Dedifferentiated amniotic fluid mesenchymal stem cell (primary cell): ENCODE data around the gene TAF8.
A peak's percentile ranks its signal among the peaks of the same experiment; 100 is the strongest.

Source experiments
- DNase-seq: peaks from one replicate; pipeline ENCODE4 v3.0.0-alpha.2; 2016; ENCODE audit errors: extremely low spot score

The TAF8 gene

GRCh38 chr6:42059743-42060142 is 9.4 kb downstream of the TAF8 start:
- no peak for DNase-seq

- no peak for DNase-seq
These were observed 15.9 kb downstream of the TAF8 start for GRCh38 chr6:42066156-42066675.

GRCh38 chr6:42068173-42068572 is 17.8 kb downstream of the TAF8 start:
- DNase-seq = no peak

GRCh38 chr6:42068872-42069522 is 18.7 kb downstream of the TAF8 start:
- no peak for DNase-seq

GRCh38 chr6:42071881-42072583 is 21.7 kb downstream of the TAF8 start:
- DNase-seq = no peak

GRCh38 chr6:42073287-42073686 is 23.0 kb downstream of the TAF8 start:
- no peak for DNase-seq

- DNase-seq = peak; percentile 84
These were observed 25.0 kb downstream of the TAF8 start for GRCh38 chr6:42075159-42075838.

GRCh38 chr6:42078386-42078785 is 28.1 kb downstream of the TAF8 start:
- no peak for DNase-seq

- no peak for DNase-seq
These were observed 29.7 kb downstream of the TAF8 start for GRCh38 chr6:42079941-42080464.

- no peak for DNase-seq
These were observed 33.2 kb downstream of the TAF8 start for GRCh38 chr6:42083530-42083929.

GRCh38 chr6:42084889-42085288 is 34.6 kb downstream of the TAF8 start:
- DNase-seq = no peak

- no peak for DNase-seq
These were observed 36.0 kb downstream of the TAF8 start for GRCh38 chr6:42086046-42087035.

GRCh38 chr6:42088101-42088591 is 37.8 kb downstream of the TAF8 start:
- DNase-seq = no peak

GRCh38 chr6:42090819-42091717 is 40.7 kb downstream of the TAF8 start:
- DNase-seq = no peak

- DNase-seq = no peak
These were observed 41.3 kb downstream of the TAF8 start for GRCh38 chr6:42091718-42092023.

- DNase-seq = no peak
These were observed 43.4 kb downstream of the TAF8 start for GRCh38 chr6:42093582-42094329.

GRCh38 chr6:42095094-42095493 is 44.8 kb downstream of the TAF8 start:
- DNase-seq = no peak

GRCh38 chr6:42095776-42096541 is 45.6 kb downstream of the TAF8 start:
- DNase-seq = no peak
